ENCODE data around the gene RHOB. TPM values are rescaled to one million over a fixed set of nuclear protein-coding genes. Genes with fewer than 3 reads are reported as not detected.

The RHOB gene
- total and polyA plus RNA-seq, 2 of the 13 experiments (the other 11 are each of a cell fraction or from before 2014, with no cell fraction given), result 192 to 268 TPM

DNA sequence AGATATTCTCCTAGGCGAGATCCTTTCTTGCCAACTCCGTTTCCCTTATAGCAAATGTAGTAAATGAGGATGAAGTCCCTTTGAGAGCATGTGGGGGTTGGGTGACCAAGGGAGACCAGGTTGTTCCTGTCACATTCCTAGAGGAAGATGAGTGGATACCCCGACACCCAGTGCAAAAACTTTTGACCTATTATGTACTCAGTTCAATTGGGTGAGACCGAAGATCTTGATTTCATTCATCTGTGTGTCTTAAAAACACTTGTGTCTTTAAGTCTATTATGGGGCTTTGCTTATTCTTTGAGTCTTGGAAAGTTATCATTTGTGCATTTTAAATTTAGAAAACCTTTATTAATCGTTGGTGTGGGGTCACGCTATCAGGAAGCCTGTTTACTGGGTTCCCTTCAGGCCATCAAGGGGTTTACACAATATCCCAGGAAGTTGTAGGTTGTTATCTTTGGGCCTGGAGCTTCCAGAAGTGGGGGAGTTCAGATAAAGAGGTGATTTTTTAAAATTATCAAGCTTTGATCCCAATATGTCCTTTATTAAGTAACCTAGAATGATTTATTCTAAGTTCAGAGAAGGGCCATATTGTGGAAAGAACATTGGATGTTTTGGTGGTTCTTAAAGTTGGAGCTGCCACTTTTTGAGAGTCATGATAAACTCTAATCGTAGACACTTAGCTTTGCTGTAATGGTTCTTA, 2.8 kb downstream of the RHOB start (continued):
- TF ChIP-seq, protein P1, sequence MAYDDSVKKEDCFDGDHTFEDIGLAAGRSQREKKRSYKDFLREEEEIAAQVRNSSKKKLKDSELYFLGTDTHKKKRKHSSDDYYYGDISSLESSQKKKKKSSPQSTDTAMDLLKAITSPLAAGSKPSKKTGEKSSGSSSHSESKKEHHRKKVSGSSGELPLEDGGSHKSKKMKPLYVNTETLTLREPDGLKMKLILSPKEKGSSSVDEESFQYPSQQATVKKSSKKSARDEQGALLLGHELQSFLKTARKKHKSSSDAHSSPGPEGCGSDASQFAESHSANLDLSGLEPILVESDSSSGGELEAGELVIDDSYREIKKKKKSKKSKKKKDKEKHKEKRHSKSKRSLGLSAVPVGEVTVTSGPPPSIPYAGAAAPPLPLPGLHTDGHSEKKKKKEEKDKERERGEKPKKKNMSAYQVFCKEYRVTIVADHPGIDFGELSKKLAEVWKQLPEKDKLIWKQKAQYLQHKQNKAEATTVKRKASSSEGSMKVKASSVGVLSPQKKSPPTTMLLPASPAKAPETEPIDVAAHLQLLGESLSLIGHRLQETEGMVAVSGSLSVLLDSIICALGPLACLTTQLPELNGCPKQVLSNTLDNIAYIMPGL (CRISPR knock-in tag; IDR thresholded peaks at IDR 0.05; ENCODE audit: borderline replicate concordance in 1 of 2, low read depth in 1 of 2), result no peak; a peak in 2 of 4 replicates
- TF ChIP-seq ZNF790 (CRISPR knock-in tag; IDR thresholded peaks at IDR 0.05; ENCODE audit: borderline replicate concordance) (no peak), ZNF816 (CRISPR knock-in tag; IDR thresholded peaks at IDR 0.05; ENCODE audit: borderline replicate concordance) (no peak), NFIC (IDR thresholded peaks at IDR 0.05; ENCODE audit: low read length) (peak; percentile 78), ZNF282 (IDR thresholded peaks at IDR 0.05; ENCODE audit: partially characterized antibody) (no peak), ZNF563 (CRISPR knock-in tag; IDR thresholded peaks at IDR 0.05) (no peak), NR2F1 (CRISPR knock-in tag; IDR thresholded peaks at IDR 0.05) (peak in 1 of 2 experiments; percentile 16; a peak in 1 of 4 replicates), MXI1 (IDR thresholded peaks at IDR 0.05; ENCODE audit: borderline replicate concordance, low read depth, low read length) (peak; percentile 38; the same call in 1 of the 3 replicates), U2AF1 (optimal IDR thresholded peaks at IDR 0.05; ENCODE audit: low read depth, low read length) (no peak), NCOR1 (IDR thresholded peaks at IDR 0.05; ENCODE audit: borderline replicate concordance, low read length) (peak; percentile 36; the same call in 1 of the 2 replicates), ZNF558 (CRISPR knock-in tag; IDR thresholded peaks at IDR 0.05; ENCODE audit: borderline replicate concordance) (no peak), NFIB (CRISPR knock-in tag; IDR thresholded peaks at IDR 0.05; ENCODE audit: borderline replicate concordance) (no peak), SETDB1 (CRISPR knock-in tag; IDR thresholded peaks at IDR 0.05; ENCODE audit: borderline replicate concordance) (no peak), PCBP1 (IDR thresholded peaks at IDR 0.05; ENCODE audit: borderline replicate concordance, low read depth, low read length) (no peak), ZNF674 (CRISPR knock-in tag; IDR thresholded peaks at IDR 0.05; ENCODE audit: low read depth) (no peak), BRCA1 (CRISPR knock-in tag; IDR thresholded peaks at IDR 0.05) (no peak), ZNF333 (CRISPR knock-in tag; IDR thresholded peaks at IDR 0.05; ENCODE audit: borderline replicate concordance) (no peak), PTBP1 (IDR thresholded peaks at IDR 0.05; ENCODE audit: low read depth, low read length, poor library complexity, severe bottlenecking) (no peak), NR1H2 (CRISPR knock-in tag; IDR thresholded peaks at IDR 0.05; ENCODE audit: borderline replicate concordance, low read depth) (no peak), ZNF879 (CRISPR knock-in tag; IDR thresholded peaks at IDR 0.05) (no peak), FOSL1 (CRISPR knock-in tag; IDR thresholded peaks at IDR 0.05; ENCODE audit: borderline replicate concordance) (no peak)
- TF ChIP-seq, protein P2, sequence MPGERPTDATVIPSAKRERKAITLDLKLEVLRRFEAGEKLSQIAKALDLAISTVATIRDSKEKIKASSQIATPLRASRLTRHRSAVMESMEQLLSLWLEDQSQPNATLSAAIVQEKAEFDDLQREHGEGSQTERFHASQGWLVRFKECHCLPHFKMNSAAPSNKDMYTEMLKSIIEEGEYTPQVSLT (CRISPR knock-in tag; IDR thresholded peaks at IDR 0.05; ENCODE audit: borderline replicate concordance, low read depth), result no peak
- TF ChIP-seq, protein P3, sequence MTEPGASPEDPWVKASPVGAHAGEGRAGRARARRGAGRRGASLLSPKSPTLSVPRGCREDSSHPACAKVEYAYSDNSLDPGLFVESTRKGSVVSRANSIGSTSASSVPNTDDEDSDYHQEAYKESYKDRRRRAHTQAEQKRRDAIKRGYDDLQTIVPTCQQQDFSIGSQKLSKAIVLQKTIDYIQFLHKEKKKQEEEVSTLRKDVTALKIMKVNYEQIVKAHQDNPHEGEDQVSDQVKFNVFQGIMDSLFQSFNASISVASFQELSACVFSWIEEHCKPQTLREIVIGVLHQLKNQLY (CRISPR knock-in tag; IDR thresholded peaks at IDR 0.05), result no peak
- TF ChIP-seq, protein P4, sequence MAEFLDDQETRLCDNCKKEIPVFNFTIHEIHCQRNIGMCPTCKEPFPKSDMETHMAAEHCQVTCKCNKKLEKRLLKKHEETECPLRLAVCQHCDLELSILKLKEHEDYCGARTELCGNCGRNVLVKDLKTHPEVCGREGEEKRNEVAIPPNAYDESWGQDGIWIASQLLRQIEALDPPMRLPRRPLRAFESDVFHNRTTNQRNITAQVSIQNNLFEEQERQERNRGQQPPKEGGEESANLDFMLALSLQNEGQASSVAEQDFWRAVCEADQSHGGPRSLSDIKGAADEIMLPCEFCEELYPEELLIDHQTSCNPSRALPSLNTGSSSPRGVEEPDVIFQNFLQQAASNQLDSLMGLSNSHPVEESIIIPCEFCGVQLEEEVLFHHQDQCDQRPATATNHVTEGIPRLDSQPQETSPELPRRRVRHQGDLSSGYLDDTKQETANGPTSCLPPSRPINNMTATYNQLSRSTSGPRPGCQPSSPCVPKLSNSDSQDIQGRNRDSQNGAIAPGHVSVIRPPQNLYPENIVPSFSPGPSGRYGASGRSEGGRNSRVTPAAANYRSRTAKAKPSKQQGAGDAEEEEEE (CRISPR knock-in tag; IDR thresholded peaks at IDR 0.05; ENCODE audit: borderline replicate concordance), result no peak
